ENCODE results near the gene SUMF1.

Gene SUMF1

GRCh38 chr3:4314688-4315087 lies 152.4 kb downstream of the SUMF1 start:
- TF ChIP-seq REST (IDR thresholded peaks at IDR 0.05; ENCODE audit: low read depth) (no peak), TAF1 (IDR thresholded peaks at IDR 0.05; ENCODE audit: low read depth) (no peak), TEAD4 (IDR thresholded peaks at IDR 0.05) (no peak), TCF12 (IDR thresholded peaks at IDR 0.05; ENCODE audit: low read depth) (no peak), YY1 (IDR thresholded peaks at IDR 0.05; ENCODE audit: low read depth) (no peak), EGR1 (IDR thresholded peaks at IDR 0.05) (no peak), CEBPB (IDR thresholded peaks at IDR 0.05) (no peak), USF1 (IDR thresholded peaks at IDR 0.05) (no peak), MAX (IDR thresholded peaks at IDR 0.05) (no peak)

- TF ChIP-seq CREB1 (IDR thresholded peaks at IDR 0.05; ENCODE audit: low read depth): no peak
- TF ChIP-seq TAF1 (IDR thresholded peaks at IDR 0.05; ENCODE audit: low read depth): no peak
- TF ChIP-seq RAD21 (IDR thresholded peaks at IDR 0.05; ENCODE audit: low read depth): no peak
- no peak for TF ChIP-seq FOXM1 (IDR thresholded peaks at IDR 0.05; ENCODE audit: borderline replicate concordance, low read depth)
- no peak for TF ChIP-seq TCF12 (IDR thresholded peaks at IDR 0.05; ENCODE audit: low read depth)
- no peak for TF ChIP-seq YY1 (IDR thresholded peaks at IDR 0.05; ENCODE audit: low read depth)
Measured at GRCh38 chr3:4313606-4314293, 153.3 kb downstream of the SUMF1 start.

- TF ChIP-seq RAD21 (IDR thresholded peaks at IDR 0.05; ENCODE audit: low read depth) (no peak), EGR1 (IDR thresholded peaks at IDR 0.05) (no peak), TEAD4 (IDR thresholded peaks at IDR 0.05) (no peak), MAX (IDR thresholded peaks at IDR 0.05) (no peak), EP300 (IDR thresholded peaks at IDR 0.05; ENCODE audit: borderline replicate concordance) (no peak), CREB1 (IDR thresholded peaks at IDR 0.05; ENCODE audit: low read depth) (no peak), TAF1 (IDR thresholded peaks at IDR 0.05; ENCODE audit: low read depth) (no peak), ZBTB7A (IDR thresholded peaks at IDR 0.05; ENCODE audit: low read depth) (no peak), CEBPB (IDR thresholded peaks at IDR 0.05) (no peak), REST (IDR thresholded peaks at IDR 0.05; ENCODE audit: low read depth) (no peak)
Measured at GRCh38 chr3:4311496-4311895, 155.6 kb downstream of the SUMF1 start.

Data from Ishikawa (cell line).